Activated naive CD4-positive, alpha-beta T cell treated with Interleukin-2 at 50 U/mL for 16 hours (primary cell): ENCODE measurements around the gene PRKCE.
"Not testable (repeated sequence)": the region's sequence is repeated elsewhere in the genome, so short reads cannot be mapped to it uniquely, and the experiment has no call there.

ENCODE experiments used
- DNase-seq: peaks from one replicate; pipeline ENCODE4 v3.0.0-alpha.2; 2020

The PRKCE gene

GRCh38 chr2:46223514-46223913 lies 572.0 kb downstream of the PRKCE start:
- DNase-seq = not testable (repeated sequence)

- DNase-seq = no peak
Measured at GRCh38 chr2:46225150-46225625, 573.7 kb downstream of the PRKCE start.

GRCh38 chr2:46225730-46226129 lies 574.3 kb downstream of the PRKCE start:
- DNase-seq = no peak

GRCh38 chr2:46226620-46227019 lies 575.1 kb downstream of the PRKCE start:
- no peak for DNase-seq

GRCh38 chr2:46227022-46227421 lies 575.5 kb downstream of the PRKCE start:
- no peak for DNase-seq

GRCh38 chr2:46227674-46228289 lies 576.3 kb downstream of the PRKCE start:
- DNase-seq = no peak

- DNase-seq = peak; percentile 47
Measured at GRCh38 chr2:46229134-46230063, 577.9 kb downstream of the PRKCE start.

GRCh38 chr2:46230115-46230571 lies 578.7 kb downstream of the PRKCE start:
- DNase-seq = peak; percentile 15

- no peak for DNase-seq
Measured at GRCh38 chr2:46230677-46231425, 579.4 kb downstream of the PRKCE start.

- DNase-seq = no peak
Measured at GRCh38 chr2:46231721-46232120, 580.2 kb downstream of the PRKCE start.

GRCh38 chr2:46232860-46233259 lies 581.4 kb downstream of the PRKCE start:
- no peak for DNase-seq

- DNase-seq = no peak
Measured at GRCh38 chr2:46236006-46236875, 584.8 kb downstream of the PRKCE start.

- no peak for DNase-seq
Measured at GRCh38 chr2:46236876-46237859, 585.7 kb downstream of the PRKCE start.
